SU-DHL-6 (cell line): ENCODE measurements around the gene CNR2.

Experiments used
- CTCF ChIP-seq: fragments of 200-600 bp; sonication (generic); IDR thresholded peaks from one replicate; pipeline ENCODE4 v1.5.1; 2017; ENCODE audit warnings: antibody characterized with exemption, mild to moderate bottlenecking, low read length, moderate library complexity; ENCODE audit not compliant: insufficient read depth, poor library complexity, severe bottlenecking
- EZH2phosphoT487 ChIP-seq: fragments of 200-600 bp; sonication (generic), shearing (Covaris generic); conservative IDR thresholded peaks from 2 replicates; pipeline ENCODE4 v1.6.1; 2018; ENCODE audit warnings: mild to moderate bottlenecking, antibody characterized with exemption, low read length, moderate library complexity, mixed read lengths

- TF ChIP-seq CTCF (no peak), EZH2phosphoT487 (no peak)
Measured at GRCh38 chr1:23905461-23906025, 7.6 kb downstream of the CNR2 start.
